Hematopoietic multipotent progenitor cell treated with erythropoietin and hydrocortisone succinate and interleukin-3 and kit ligand, for 6 days (in vitro differentiated cells): Measurements from ENCODE around the gene POGLUT3.

Source experiments
- DNase-seq: peaks from one replicate; pipeline ENCODE4 v3.0.0-alpha.2; 2015

POGLUT3 gene, protein sequence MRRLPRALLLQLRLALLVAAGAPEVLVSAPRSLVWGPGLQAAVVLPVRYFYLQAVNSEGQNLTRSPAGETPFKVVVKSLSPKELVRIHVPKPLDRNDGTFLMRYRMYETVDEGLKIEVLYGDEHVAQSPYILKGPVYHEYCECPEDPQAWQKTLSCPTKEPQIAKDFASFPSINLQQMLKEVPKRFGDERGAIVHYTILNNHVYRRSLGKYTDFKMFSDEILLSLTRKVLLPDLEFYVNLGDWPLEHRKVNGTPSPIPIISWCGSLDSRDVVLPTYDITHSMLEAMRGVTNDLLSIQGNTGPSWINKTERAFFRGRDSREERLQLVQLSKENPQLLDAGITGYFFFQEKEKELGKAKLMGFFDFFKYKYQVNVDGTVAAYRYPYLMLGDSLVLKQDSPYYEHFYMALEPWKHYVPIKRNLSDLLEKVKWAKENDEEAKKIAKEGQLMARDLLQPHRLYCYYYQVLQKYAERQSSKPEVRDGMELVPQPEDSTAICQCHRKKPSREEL

GRCh38 chr11:108498046-108498815 lies at the start of gene POGLUT3:
POGLUT3 (minus strand) TSS chr11:108498384; CDS start chr11:108498366, 18 bp downstream.
- peak; percentile 74 for DNase-seq

DNA sequence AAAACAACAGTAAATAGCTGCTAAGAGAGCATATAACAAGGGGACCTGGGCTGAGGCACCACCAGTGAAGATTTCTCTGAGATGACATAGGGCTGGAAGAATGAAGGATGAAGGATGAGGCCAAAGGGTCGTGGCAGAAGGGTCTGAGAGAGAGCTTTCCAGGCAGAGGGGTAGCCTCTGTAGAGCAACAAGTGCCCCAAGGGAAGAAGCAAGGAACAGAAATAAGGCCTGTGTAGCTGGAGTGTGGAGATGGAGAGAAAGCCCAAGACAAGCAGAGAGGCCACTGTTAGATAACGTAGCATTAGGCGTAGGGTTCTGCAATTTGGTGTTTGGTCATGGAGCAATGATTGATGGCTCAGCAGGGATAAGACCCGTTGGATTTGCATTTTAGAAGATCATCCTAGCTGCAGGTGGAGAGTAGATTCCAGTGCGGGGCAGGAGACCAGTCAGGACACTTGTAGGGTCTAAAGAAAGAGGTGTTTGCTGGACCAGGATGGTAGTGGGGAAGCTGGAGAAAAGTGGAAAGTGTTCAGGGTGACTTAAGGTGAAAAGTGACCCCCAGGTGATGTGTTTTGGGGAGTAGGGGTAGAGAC lies 47.8 kb upstream of the POGLUT3 start:
- no peak for DNase-seq

DNA sequence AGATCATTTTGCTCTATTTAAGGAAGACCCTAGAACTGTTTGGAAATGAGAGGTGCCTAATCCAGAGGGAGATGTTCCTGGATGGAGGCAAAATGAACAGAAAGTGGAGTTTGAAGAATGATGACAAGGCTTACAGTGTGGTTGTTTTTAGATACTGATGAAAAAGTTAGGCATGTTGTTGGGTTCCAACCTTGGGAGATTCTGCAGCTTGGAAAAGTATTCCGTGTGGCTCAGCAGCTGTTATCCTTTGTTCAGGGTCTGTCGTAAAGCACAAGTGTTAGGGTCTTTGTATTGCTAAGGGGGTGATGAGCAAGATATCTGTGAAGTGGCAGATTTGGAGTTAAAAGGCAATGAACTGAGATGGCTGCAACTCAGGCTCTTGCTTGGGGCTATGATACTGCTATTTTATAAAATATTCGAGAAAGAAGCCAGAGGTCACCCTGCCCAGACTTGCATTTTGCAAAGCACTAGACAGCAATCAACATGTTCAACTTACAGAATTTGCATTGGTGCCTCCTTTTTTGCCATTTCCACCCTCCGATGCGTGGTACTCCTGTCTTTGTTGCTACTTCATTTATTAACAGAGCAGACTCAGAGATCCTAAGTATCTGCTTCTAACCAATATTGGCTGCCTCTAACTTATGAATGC lies 45.3 kb upstream of the POGLUT3 start:
- DNase-seq: no peak

DNA sequence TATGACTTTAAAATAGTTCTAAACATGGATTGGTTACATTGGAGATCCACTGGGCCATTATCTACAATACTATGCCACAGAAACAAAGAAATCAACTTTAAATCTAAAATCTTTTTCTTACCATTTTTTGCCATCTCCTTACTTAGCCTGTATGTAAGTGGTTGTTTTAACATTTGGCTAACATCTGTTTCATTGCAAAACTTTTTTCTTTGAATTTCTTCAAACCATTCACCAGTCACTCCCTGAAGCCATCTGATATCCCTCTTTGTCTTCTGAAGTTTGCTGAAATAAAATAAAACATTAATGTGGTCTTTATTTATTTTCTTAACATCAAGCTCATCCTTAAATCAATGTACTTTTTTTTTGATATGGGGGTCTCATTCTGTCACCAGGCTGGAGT lies 43.3 kb upstream of the POGLUT3 start:
- no peak for DNase-seq

DNA sequence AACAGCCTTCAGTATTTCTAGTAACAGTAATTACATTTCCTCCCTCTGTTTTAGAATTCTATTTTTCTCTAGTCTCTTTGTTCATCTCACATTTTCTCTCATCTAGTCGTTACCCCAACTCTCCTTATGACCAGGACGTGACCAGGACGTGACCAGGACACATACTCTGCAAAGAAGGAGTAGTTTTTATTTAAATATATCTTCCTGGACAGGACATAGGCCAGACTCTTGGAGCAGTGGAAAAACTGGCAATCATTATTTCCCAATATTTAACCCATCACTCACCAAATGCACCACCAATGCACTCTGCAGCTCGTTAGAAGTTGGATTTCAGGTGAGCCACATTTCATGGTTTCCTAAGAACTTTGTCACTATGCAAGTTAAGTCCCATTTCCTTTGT lies 40.3 kb upstream of the POGLUT3 start:
- DNase-seq: no peak

- DNase-seq: no peak
Observed at GRCh38 chr11:108538022-108538424, 39.8 kb upstream of the POGLUT3 start.

DNA sequence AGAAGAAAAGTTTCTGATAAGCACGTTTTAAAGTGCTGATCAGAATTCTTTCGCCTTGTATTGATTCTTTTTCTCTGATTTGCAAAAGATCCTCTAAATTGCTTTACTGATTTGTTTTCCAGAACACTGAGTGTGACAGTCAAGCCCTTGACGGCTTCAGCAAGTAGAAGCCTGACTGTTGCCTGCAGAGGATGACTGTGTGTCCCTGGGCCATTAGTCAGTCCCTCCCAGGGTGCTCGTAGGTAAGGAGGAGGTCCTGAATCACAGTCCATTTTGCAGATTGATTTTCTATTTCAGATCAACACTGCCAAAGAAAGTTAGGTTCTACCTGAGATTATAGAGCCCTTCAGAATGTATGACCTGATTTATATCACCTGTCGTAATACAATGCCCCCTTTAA lies 38.6 kb upstream of the POGLUT3 start:
- no peak for DNase-seq

DNA sequence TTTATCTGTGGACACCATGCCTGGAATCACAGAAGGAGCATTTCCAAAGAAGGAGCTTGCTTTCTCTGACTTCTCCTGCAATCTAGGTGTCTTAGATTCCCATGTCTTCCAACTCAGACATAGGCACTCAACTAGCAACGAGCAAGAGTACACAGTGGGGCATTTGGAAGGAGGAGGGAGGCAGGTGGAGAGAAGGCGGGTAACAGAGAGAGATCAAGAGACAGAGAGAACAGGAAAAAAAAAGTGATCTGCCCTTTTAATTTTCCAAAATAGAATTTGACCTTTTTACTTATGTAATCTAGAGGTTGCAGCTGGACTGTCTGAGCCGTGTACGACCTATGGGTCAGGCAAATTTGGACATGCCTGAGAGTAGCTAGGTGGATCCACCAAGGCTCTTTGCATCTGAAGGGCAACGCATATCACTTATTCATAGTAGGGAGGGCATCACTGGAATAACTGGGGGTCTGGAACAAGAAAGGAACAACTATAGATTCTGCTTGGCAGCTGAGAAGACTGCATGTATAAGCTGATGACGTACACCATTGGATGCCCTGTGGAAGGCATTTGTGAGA lies 37.3 kb upstream of the POGLUT3 start:
- DNase-seq: no peak

- DNase-seq: no peak
Observed at GRCh38 chr11:108534274-108534882, 36.2 kb upstream of the POGLUT3 start.

- no peak for DNase-seq
Observed at GRCh38 chr11:108530426-108530825, 32.2 kb upstream of the POGLUT3 start.

- DNase-seq: no peak
Observed at GRCh38 chr11:108527382-108527781, 29.2 kb upstream of the POGLUT3 start.

DNA sequence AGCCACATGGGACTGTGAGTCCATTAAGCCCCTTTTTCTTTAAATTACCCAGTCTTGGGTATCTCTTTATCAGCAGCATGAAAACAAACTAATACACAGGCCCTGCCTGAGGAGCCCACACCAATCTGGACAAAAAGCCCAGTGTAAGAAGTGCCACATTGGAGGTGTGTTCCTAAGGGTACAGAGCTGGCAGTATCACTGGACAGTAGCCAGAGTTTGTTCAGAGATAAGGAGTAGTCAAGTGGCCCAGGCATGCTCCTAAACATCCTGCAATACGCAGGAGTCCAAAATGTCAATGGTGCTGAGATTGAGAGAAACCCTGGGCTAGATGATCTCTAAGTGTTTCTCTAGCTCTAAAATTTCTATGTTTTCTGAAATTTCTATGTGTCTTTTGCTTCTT lies 27.0 kb upstream of the POGLUT3 start:
- DNase-seq: no peak

DNA sequence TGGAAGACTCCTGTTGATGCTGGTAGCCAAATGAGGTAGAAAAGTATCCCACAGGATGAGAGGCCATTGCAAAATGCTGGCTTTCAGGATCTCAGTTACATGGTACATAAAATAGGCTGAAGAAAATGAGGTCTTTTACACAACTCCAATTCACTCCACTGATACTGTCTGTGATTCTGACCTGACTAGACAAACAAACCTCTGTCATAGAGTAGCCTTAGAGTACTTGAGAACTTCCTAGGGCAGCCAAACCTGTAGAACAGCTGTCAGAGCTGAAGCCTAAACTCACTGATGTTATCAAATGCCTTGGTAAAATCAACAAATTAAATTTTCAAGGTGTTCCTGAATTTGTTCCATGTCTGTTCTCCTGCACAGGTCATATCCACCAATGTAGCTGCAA lies 26.2 kb upstream of the POGLUT3 start:
- no peak for DNase-seq

DNA sequence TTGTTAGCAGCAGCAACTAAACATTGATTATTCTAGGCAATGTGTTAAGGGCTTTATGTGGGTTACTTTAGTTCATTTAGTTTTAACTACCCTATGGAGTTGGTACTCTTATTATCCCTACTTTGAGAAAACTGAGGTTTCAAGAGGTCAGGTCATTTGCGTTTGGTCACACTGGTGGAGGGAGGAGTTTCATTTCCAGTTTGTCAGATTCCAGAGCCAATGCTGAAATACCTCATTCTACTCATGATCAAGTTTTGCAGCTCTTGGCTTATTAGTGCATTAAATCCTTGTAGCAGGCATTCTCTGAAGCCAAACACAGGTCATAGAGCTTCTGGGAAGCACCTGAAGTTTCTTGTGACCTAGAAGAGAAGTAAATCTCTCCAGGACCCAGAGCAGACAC lies 24.1 kb upstream of the POGLUT3 start:
- no peak for DNase-seq

GRCh38 chr11:108518581-108518980 lies 20.4 kb upstream of the POGLUT3 start:
- no peak for DNase-seq

- DNase-seq: no peak
Observed at GRCh38 chr11:108516125-108516524, 17.9 kb upstream of the POGLUT3 start.

DNA sequence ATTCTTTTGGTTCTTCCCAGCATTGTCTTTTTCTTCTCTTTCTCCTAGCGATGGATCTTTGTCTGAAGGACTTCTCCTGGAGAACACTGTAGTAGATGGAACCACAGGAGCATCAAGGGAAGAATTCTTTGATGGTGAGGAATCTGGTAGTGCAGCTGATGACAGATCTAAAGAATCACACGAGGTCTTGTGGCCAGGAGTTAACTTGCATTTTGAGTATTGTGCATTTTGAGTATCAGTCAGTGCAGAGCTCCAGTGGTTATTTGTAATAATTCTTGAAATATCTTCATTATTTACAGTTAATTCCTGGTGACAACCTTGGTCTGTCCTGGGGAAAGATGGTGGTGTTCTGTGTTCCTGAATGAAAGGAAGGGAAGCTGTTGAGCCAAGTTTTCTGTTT lies 14.5 kb upstream of the POGLUT3 start:
- DNase-seq: no peak

DNA sequence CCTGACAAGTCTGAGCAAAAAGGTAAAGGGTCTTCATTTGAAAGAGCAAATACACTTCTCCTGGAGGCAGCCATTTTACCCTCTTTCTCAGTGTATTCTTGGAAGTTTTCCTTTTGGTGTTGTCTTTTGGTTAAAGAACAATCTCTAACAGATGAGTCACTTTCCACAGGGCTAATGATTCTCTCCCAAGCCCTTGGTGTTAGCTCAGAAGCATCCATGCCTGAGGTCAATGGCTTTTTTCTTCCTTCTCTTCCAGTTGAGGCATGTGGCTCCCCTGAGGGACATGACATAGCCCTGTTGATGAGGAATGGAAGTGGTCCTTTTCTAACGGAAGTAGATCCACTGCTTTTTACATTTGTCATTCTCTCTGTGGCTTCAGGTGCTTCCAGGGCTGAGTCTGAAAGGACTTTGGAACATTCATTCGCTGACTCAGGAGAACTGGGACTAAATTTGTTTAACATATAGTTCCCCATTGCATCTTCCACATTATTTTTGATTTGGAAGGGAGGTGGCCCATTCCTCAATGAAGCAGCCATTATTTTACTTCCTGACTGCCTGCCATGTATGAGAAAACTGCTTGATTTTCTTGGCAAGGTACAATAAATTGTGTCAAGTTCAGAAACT lies 13.8 kb upstream of the POGLUT3 start:
- no peak for DNase-seq

- no peak for DNase-seq
Observed at GRCh38 chr11:108508653-108509593, 10.7 kb upstream of the POGLUT3 start.

DNA sequence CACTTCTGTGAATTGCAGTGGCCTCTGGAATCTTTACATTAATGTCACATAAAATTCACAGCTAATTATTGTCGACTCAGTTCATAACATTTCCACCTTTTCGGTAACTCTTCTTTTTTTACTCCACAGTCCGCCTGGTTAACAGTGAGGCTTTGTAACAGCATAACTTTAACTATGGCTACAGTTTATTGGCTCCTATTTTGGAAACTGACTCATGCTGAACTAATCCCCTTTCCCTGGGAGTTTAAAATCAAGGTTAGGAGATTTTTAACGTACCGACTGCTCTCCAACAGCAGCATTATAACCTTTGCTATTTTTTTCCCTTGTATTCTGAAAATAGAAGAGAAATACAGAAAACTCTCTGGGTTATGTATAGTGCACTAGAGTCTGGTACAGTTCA lies 3.2 kb upstream of the POGLUT3 start:
- DNase-seq: no peak

DNA sequence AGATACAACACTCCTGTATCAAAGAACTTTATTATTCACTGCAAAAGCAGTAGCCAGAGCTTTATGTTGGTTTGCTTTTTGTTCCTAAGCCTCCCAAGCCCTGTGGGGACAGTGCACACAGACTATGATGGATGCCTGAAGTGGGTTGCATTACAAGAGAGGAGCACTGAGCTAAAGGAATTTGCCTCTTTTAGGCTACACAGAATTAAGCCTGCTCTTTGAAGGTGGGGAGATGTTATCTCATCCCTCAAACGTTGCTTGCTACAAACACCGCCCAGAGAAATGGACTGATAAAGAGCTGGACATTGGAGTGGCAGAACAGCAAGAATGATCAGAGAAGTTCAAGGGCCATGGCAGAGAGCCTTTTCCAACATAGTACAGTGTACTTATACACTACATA lies 2.5 kb upstream of the POGLUT3 start:
- peak; percentile 8 for DNase-seq
